ENCODE results near the gene PACRGL.
"Not testable (repeated sequence)": the region's sequence is repeated elsewhere in the genome, so short reads cannot be mapped to it uniquely, and the experiment has no call there.

Gene PACRGL

GRCh38 chr4:20778896-20779295, 78.6 kb downstream of the PACRGL start:
- TF ChIP-seq, protein P1, sequence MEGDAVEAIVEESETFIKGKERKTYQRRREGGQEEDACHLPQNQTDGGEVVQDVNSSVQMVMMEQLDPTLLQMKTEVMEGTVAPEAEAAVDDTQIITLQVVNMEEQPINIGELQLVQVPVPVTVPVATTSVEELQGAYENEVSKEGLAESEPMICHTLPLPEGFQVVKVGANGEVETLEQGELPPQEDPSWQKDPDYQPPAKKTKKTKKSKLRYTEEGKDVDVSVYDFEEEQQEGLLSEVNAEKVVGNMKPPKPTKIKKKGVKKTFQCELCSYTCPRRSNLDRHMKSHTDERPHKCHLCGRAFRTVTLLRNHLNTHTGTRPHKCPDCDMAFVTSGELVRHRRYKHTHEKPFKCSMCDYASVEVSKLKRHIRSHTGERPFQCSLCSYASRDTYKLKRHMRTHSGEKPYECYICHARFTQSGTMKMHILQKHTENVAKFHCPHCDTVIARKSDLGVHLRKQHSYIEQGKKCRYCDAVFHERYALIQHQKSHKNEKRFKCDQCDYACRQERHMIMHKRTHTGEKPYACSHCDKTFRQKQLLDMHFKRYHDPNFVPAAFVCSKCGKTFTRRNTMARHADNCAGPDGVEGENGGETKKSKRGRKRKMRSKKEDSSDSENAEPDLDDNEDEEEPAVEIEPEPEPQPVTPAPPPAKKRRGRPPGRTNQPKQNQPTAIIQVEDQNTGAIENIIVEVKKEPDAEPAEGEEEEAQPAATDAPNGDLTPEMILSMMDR (IDR thresholded peaks at IDR 0.05; ENCODE audit: low read depth, low read length) = no peak
- DNase-seq (ENCODE audit: low read depth in 2 of 2) = no peak
- no peak overlapping the region for H3K4me3 ChIP-seq (replicated peaks in 1 of 2; ENCODE audit: low read depth in 2 of 2, low read length in 2 of 2)

GRCh38 chr4:20783134-20783533, 82.9 kb downstream of the PACRGL start:
- DNase-seq (ENCODE audit: low read depth in 2 of 2); H3K4me3 ChIP-seq (replicated peaks in 1 of 2; ENCODE audit: low read depth in 2 of 2, low read length in 2 of 2): not testable (repeated sequence)

DNA sequence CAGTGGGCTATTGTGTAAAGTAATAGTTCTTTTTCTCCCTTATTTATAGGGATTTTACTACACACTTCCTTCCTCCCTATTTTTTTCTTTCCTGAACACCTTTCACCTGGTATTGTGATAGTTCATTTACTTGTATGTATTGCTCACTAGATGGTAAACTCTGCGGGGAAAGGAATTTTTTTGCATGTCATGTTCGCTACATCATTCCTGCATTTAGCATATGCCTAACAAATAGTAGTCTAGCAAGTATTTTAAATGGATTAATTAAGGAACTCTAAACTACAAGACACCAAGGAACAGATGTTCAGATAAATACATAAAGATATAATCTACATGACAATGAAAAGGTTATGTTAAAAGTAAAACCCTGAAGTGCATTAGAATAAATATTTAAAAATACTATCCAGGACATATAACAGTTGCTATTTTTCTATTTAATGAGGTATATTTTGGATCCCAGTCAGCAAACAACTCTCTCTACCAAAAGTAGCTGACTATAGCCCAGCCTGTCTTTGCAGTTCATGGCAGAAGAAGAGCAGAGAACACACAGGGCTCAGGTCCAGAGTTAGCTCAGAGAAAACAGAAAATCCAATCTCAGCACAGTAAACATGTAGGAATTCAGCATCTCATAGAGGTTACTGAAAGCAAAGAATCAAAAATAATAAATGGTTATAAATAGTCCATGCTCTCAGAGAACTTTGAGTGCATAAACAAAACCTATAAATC, 87.8 kb downstream of the PACRGL start:
- no peak overlapping the region for H3K4me3 ChIP-seq (replicated peaks in 1 of 2; ENCODE audit: low read depth in 2 of 2, low read length in 2 of 2)
- no peak for DNase-seq (ENCODE audit: low read depth in 2 of 2)
- TF ChIP-seq, protein P1 (IDR thresholded peaks at IDR 0.05; ENCODE audit: low read depth, low read length) = no peak

Measured in cardiac fibroblast (primary cell).